Measurements from ENCODE around the gene AGPAT2.
"Not testable (repeated sequence)": the region's sequence is repeated elsewhere in the genome, so short reads cannot be mapped to it uniquely, and the experiment has no call there.

DNA sequence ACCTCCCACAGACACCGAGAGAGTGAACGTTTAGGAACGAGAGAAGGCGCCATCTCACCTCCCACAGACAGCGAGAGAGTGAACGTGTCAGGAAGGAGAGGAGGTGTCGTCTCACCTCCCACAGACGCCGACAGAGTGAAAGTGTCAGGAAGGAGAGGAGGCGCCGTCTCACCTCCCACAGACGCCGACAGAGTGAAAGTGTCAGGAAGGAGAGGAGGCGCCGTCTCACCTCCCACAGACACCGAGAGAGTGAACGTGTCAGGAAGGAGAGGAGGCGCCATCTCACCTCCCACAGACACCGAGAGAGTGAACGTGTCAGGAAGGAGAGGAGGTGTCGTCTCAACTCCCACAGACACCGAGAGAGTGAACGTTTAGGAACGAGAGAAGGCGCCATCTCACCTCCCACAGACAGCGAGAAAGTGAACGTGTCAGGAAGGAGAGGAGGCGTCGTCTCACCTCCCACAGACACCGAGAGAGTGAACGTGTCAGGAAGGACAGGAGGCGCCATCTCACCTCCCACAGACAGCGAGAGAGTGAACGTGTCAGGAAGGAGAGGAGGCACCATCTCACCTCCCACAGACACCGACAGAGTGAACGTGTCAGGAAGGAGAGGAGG, 54.7 kb downstream of the AGPAT2 start:
- TF ChIP-seq, protein P1, sequence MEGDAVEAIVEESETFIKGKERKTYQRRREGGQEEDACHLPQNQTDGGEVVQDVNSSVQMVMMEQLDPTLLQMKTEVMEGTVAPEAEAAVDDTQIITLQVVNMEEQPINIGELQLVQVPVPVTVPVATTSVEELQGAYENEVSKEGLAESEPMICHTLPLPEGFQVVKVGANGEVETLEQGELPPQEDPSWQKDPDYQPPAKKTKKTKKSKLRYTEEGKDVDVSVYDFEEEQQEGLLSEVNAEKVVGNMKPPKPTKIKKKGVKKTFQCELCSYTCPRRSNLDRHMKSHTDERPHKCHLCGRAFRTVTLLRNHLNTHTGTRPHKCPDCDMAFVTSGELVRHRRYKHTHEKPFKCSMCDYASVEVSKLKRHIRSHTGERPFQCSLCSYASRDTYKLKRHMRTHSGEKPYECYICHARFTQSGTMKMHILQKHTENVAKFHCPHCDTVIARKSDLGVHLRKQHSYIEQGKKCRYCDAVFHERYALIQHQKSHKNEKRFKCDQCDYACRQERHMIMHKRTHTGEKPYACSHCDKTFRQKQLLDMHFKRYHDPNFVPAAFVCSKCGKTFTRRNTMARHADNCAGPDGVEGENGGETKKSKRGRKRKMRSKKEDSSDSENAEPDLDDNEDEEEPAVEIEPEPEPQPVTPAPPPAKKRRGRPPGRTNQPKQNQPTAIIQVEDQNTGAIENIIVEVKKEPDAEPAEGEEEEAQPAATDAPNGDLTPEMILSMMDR (IDR thresholded peaks at IDR 0.05): not testable (repeated sequence)
- not testable (repeated sequence) for TF ChIP-seq POLR2A (IDR thresholded peaks at IDR 0.05)

Measured in body of pancreas (tissue), 4 donors.